Thyroid gland (tissue), 4 donors: Measurements from ENCODE around the gene STUM. TPM values are rescaled to one million over a fixed set of nuclear protein-coding genes. Genes with fewer than 3 reads are reported as not detected.

Experiments
- DNase-seq, 2 donors: peaks; one replicate each; pipeline ENCODE4 v3.0.0-alpha.2; 2019
- H3K27ac ChIP-seq, 3 donors: fragments of 200-600 bp; sonication (generic); 1 replicate in 2 of 3; 2 replicates in 1 of 3; pipeline ENCODE4 v1.5.1; 2016 to 2019; ENCODE audit warnings: mild to moderate bottlenecking in 1 of 3, moderate library complexity in 1 of 3
- H3K27me3 ChIP-seq: fragments of 200-600 bp; sonication (generic); one replicate; pipeline ENCODE4 v1.5.1; 2019
- H3K36me3 ChIP-seq, 2 donors: fragments of 200-600 bp; sonication (generic); one replicate each; pipeline ENCODE4 v1.5.1; 2016 to 2019
- H3K4me1 ChIP-seq, 2 donors: fragments of 200-600 bp; sonication (generic); one replicate each; pipeline ENCODE4 v1.5.1; 2017 to 2019
- H3K4me3 ChIP-seq, 3 donors: fragments of 200-600 bp; sonication (generic); replicated peaks in 1 of 3; 1 replicate in 2 of 3; 2 replicates in 1 of 3; pipeline ENCODE4 v1.5.1; 2016; ENCODE audit warnings: mild to moderate bottlenecking in 1 of 3
- H3K9me3 ChIP-seq: fragments of 200-600 bp; sonication (generic); one replicate; pipeline ENCODE4 v1.5.1; 2017
- POLR2A ChIP-seq, 2 donors: fragments of 450-650 bp; IDR thresholded peaks; one replicate each; pipeline ENCODE4 v1.6.1; 2017; ENCODE audit warnings: antibody characterized with exemption in 2 of 2, mild to moderate bottlenecking in 2 of 2, moderate library complexity in 1 of 2
- WGBS, 2 donors: methylation state at CpG; one replicate each; pipeline ENCODE4 v1.1.5; 2017; 5-methylcytosine and 5-hydroxymethylcytosine counted together
- intact Hi-C: fragments of 100-400 bp; cut with DNase I; formaldehyde crosslinking; loops from one replicate; pipeline ENCODE4 v1.15.1; 2023
- total RNA-seq, 4 donors: library from RNA; depleted of rRNA; stranded (reverse); fragments of >200 nt; gene quantifications; one replicate each; pipeline ENCODE4 v1.2.3, GENCODE V29; 2016
- TF ChIP-seq, protein P1 (sequence below), 6 experiments: fragments of 200-600 bp in 3 of 6; fragments of 450-650 bp in 3 of 6; sonication (generic) in 3 of 6; IDR thresholded peaks; one replicate each; pipeline ENCODE4 v1.5.1; 2016 to 2019; ENCODE audit warnings: antibody characterized with exemption in 6 of 6, mild to moderate bottlenecking in 2 of 6, inconsistent platforms in 1 of 6, moderate library complexity in 1 of 6

Gene STUM
- total RNA-seq, 4 donors from 2014 or later = 0.22 to 1.1 (median 0.48) TPM

DNA sequence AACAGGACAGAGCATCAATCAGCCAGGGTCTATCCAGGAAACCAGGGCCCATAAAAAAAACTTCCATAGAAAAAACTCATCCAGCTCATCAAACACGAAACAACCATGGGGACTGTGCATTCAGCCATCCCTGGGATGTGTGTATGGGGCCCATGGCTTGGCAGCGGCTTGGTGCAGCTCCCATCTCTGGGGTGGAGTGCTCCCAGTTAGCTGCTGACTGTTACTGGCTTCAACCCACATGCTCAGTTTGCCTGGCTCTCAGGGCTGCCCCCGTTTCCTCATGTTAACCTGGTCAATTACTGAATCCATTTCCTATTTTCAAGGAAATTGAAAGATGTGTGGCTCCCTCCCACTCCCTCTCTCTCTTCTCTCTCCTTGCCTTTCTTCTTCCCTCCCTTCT lies 37.3 kb upstream of the STUM start:
- no peaks in the 10 kb centered on the region for H3K9me3 ChIP-seq
- TF ChIP-seq POLR2A (IDR thresholded peaks at IDR 0.05) = no peak
- TF ChIP-seq, protein P1, sequence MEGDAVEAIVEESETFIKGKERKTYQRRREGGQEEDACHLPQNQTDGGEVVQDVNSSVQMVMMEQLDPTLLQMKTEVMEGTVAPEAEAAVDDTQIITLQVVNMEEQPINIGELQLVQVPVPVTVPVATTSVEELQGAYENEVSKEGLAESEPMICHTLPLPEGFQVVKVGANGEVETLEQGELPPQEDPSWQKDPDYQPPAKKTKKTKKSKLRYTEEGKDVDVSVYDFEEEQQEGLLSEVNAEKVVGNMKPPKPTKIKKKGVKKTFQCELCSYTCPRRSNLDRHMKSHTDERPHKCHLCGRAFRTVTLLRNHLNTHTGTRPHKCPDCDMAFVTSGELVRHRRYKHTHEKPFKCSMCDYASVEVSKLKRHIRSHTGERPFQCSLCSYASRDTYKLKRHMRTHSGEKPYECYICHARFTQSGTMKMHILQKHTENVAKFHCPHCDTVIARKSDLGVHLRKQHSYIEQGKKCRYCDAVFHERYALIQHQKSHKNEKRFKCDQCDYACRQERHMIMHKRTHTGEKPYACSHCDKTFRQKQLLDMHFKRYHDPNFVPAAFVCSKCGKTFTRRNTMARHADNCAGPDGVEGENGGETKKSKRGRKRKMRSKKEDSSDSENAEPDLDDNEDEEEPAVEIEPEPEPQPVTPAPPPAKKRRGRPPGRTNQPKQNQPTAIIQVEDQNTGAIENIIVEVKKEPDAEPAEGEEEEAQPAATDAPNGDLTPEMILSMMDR (IDR thresholded peaks at IDR 0.05) = no peak
- no peaks in the 10 kb centered on the region for H3K36me3 ChIP-seq
- no peak for DNase-seq
- H3K4me3 ChIP-seq = no peak overlapping the region
- intact Hi-C loops = no loop called here
- 77 to 94% methylated on average over 3 of the region's 3 CpGs for WGBS, 2 donors
- H3K27me3 ChIP-seq = no peaks in the 10 kb centered on the region
- no peak overlapping the region for H3K27ac ChIP-seq
- no peaks in the 10 kb centered on the region for H3K4me1 ChIP-seq

GRCh38 chr1:226512076-226512728 lies 36.4 kb upstream of the STUM start:
- no peak overlapping the region for H3K27ac ChIP-seq
- H3K27me3 ChIP-seq = no peaks in the 10 kb centered on the region
- H3K4me3 ChIP-seq = no peak overlapping the region
- intact Hi-C loops = no loop called here
- H3K9me3 ChIP-seq = no peaks in the 10 kb centered on the region
- WGBS, 2 donors = 92 to 95% methylated on average over 2 of the region's 2 CpGs
- no peak for DNase-seq
- TF ChIP-seq POLR2A (IDR thresholded peaks at IDR 0.05) = no peak
- TF ChIP-seq, protein P1 (IDR thresholded peaks at IDR 0.05) = no peak
- H3K4me1 ChIP-seq = no peaks in the 10 kb centered on the region
- H3K36me3 ChIP-seq = no peaks in the 10 kb centered on the region

GRCh38 chr1:226518375-226518774 lies 30.2 kb upstream of the STUM start:
- no peak for DNase-seq
- 84 to 93% methylated on average over 3 of the region's 3 CpGs for WGBS, 2 donors
- no peaks in the 10 kb centered on the region for H3K9me3 ChIP-seq
- intact Hi-C loops = no loop called here
- no peak overlapping the region for H3K4me3 ChIP-seq
- H3K36me3 ChIP-seq = no peaks in the 10 kb centered on the region
- peaks cover 4 to 6% of the 10 kb centered on the region in 2 donors for H3K4me1 ChIP-seq
- TF ChIP-seq, protein P1 (IDR thresholded peaks at IDR 0.05) = no peak
- no peak for TF ChIP-seq POLR2A (IDR thresholded peaks at IDR 0.05)
- H3K27me3 ChIP-seq = no peaks in the 10 kb centered on the region
- no peak overlapping the region for H3K27ac ChIP-seq

- Histone ChIP-seq H3K27me3 (no peaks in the 10 kb centered on the region), H3K4me3 (no peak overlapping the region), H3K36me3 (no peaks in the 10 kb centered on the region), H3K9me3 (no peaks in the 10 kb centered on the region), H3K27ac (no peak overlapping the region), H3K4me1 (peaks cover 4 to 6% of the 10 kb centered on the region in 2 donors)
- no peak for DNase-seq
- no peak for TF ChIP-seq POLR2A (IDR thresholded peaks at IDR 0.05)
- TF ChIP-seq, protein P1 (IDR thresholded peaks at IDR 0.05) = no peak
- intact Hi-C loops = no loop called here
- WGBS, 2 donors = 33 to 80% methylated on average over 1 of the region's 1 CpG
Observed at GRCh38 chr1:226519135-226519534, 29.4 kb upstream of the STUM start.

- H3K4me3 ChIP-seq = no peak overlapping the region
- 34 to 40% methylated on average over 13 of the region's 13 CpGs for WGBS, 2 donors
- TF ChIP-seq POLR2A (IDR thresholded peaks at IDR 0.05) = no peak
- TF ChIP-seq, protein P1 (IDR thresholded peaks at IDR 0.05) = peak in 3 of 6 experiments; percentile 15 to 32 (median 30)
- no peak overlapping the region for H3K27ac ChIP-seq
- no peaks in the 10 kb centered on the region for H3K36me3 ChIP-seq
- peak; percentile 57 to 60 for DNase-seq
- H3K4me1 ChIP-seq = peaks cover 4 to 6% of the 10 kb centered on the region in 2 donors
- intact Hi-C loops = no loop called here
- no peaks in the 10 kb centered on the region for H3K27me3 ChIP-seq
- no peaks in the 10 kb centered on the region for H3K9me3 ChIP-seq
Observed at GRCh38 chr1:226519716-226520598, 28.6 kb upstream of the STUM start.
